NCI-H2196 (cell line): ENCODE measurements around the gene IQGAP1.
"Not testable (repeated sequence)": the region's sequence is repeated elsewhere in the genome, so short reads cannot be mapped to it uniquely, and the experiment has no call there.

Experiments
- DNase-seq: peaks from one replicate; lab custom pipeline; 2025; ENCODE audit not compliant: unreplicated experiment; lab: John Stamatoyannopoulos, UW

IQGAP1 gene

GRCh38 chr15:90482124-90483011, 94.3 kb downstream of the IQGAP1 start:
- DNase-seq = peak; percentile 39

- no peak for DNase-seq
Observed at GRCh38 chr15:90483012-90483307, 94.9 kb downstream of the IQGAP1 start.

GRCh38 chr15:90483637-90484036, 95.6 kb downstream of the IQGAP1 start:
- no peak for DNase-seq

GRCh38 chr15:90487186-90487585, 99.1 kb downstream of the IQGAP1 start:
- DNase-seq = no peak

- DNase-seq = no peak
Observed at GRCh38 chr15:90489514-90489913, 101.5 kb downstream of the IQGAP1 start.

- no peak for DNase-seq
Observed at GRCh38 chr15:90489944-90490343, 101.9 kb downstream of the IQGAP1 start.

GRCh38 chr15:90493647-90494046, 105.6 kb downstream of the IQGAP1 start:
- no peak for DNase-seq

GRCh38 chr15:90495067-90495466, 107.0 kb downstream of the IQGAP1 start:
- no peak for DNase-seq

- DNase-seq = no peak
Observed at GRCh38 chr15:90496791-90497190, 108.7 kb downstream of the IQGAP1 start.

GRCh38 chr15:90497376-90497775, 109.3 kb downstream of the IQGAP1 start:
- no peak for DNase-seq

GRCh38 chr15:90497912-90498311, 109.9 kb downstream of the IQGAP1 start:
- DNase-seq = peak; percentile 38

- no peak for DNase-seq
Observed at GRCh38 chr15:90500171-90500570, 112.1 kb downstream of the IQGAP1 start.

GRCh38 chr15:90501898-90502297, 113.9 kb downstream of the IQGAP1 start:
- no peak for DNase-seq

- not testable (repeated sequence) for DNase-seq
Observed at GRCh38 chr15:90510781-90511180, 122.7 kb downstream of the IQGAP1 start.

- DNase-seq = not testable (repeated sequence)
Observed at GRCh38 chr15:90511211-90511618, 123.2 kb downstream of the IQGAP1 start.

- no peak for DNase-seq
Observed at GRCh38 chr15:90512276-90512675, 124.2 kb downstream of the IQGAP1 start.

- no peak for DNase-seq
Observed at GRCh38 chr15:90512981-90513380, 124.9 kb downstream of the IQGAP1 start.

- DNase-seq = no peak
Observed at GRCh38 chr15:90513448-90513847, 125.4 kb downstream of the IQGAP1 start.

GRCh38 chr15:90513893-90514292, 125.9 kb downstream of the IQGAP1 start:
- DNase-seq = not testable (repeated sequence)

- DNase-seq = no peak
Observed at GRCh38 chr15:90519688-90520087, 131.6 kb downstream of the IQGAP1 start.

- DNase-seq = no peak
Observed at GRCh38 chr15:90520365-90520764, 132.3 kb downstream of the IQGAP1 start.

GRCh38 chr15:90523373-90523772, 135.3 kb downstream of the IQGAP1 start:
- no peak for DNase-seq
